ENCODE measurements around the gene CC2D2A. TPM values are rescaled to one million over a fixed set of nuclear protein-coding genes. Genes with fewer than 3 reads are reported as not detected.

CC2D2A gene
- total RNA-seq, 1 experiment from 2014 or later = 11.8 TPM

DNA sequence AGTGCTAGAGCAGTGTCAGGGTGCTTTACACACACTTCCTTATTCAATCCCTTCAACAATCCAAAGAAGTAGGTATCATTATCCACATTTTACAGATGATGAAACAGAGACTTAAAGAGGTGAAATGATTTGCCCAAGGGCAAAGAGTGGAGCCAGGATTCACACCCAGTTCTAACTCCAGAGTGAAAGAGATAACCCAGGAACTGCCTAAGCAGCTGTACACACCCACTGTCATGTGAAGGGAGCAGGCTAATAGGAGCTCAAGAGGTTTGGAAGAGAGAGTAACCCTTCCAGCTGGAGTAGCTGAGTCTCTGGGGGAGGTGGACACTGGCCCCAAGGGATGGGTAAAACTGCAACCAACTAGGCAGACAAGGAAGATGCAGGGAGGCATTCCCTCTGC is 92.9 kb downstream of the CC2D2A start:
- BruUV-seq (replicated peaks) = no TSS peak

DNA sequence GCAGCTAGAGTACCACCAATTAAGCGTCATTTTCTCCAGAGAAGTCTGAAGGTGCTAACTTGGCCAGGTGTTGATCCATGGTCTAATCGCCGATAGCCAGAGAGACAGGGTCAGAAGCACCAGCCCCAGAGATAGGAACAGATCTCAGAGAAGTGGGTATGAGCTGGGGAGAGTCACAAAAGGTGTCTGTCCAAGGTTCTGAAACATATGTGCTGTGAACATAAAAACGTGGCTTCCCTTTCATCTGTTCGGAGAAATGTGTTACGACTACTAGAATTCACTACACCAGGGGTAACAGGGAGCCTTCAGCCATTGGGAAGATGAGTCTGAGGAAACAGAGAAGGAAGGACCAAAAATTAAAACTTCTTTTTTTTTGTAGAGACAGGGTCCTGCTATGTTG is 94.2 kb downstream of the CC2D2A start:
- CTCF ChIA-PET = no interaction called here

More for the DNA sequence above, 92.9 kb downstream of the CC2D2A start:
- intact Hi-C loops (cut with micrococcal nuclease; ENCODE audit: unreplicated experiment) = no loop called here
- peaks cover 8% of the 10 kb centered on the region for H3K4me1 Mint-ChIP-seq (ENCODE audit: low read depth, unreplicated experiment)
- DNase-seq = no peak
- no peaks in the 10 kb centered on the region for H3K9me3 Mint-ChIP-seq (ENCODE audit: low read depth, unreplicated experiment)
- CTCF ChIA-PET = no interaction called here
- no peak overlapping the region for H3K4me3 Mint-ChIP-seq (ENCODE audit: low read depth, unreplicated experiment)
- H3K36me3 Mint-ChIP-seq (ENCODE audit: insufficient read depth, unreplicated experiment) = peaks cover 5% of the 10 kb centered on the region
- no peak overlapping the region for H3K27ac Mint-ChIP-seq (ENCODE audit: unreplicated experiment)
- TF ChIP-seq, protein P1, sequence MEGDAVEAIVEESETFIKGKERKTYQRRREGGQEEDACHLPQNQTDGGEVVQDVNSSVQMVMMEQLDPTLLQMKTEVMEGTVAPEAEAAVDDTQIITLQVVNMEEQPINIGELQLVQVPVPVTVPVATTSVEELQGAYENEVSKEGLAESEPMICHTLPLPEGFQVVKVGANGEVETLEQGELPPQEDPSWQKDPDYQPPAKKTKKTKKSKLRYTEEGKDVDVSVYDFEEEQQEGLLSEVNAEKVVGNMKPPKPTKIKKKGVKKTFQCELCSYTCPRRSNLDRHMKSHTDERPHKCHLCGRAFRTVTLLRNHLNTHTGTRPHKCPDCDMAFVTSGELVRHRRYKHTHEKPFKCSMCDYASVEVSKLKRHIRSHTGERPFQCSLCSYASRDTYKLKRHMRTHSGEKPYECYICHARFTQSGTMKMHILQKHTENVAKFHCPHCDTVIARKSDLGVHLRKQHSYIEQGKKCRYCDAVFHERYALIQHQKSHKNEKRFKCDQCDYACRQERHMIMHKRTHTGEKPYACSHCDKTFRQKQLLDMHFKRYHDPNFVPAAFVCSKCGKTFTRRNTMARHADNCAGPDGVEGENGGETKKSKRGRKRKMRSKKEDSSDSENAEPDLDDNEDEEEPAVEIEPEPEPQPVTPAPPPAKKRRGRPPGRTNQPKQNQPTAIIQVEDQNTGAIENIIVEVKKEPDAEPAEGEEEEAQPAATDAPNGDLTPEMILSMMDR (IDR thresholded peaks at IDR 0.05; ENCODE audit: unreplicated experiment) = no peak
- H3K27me3 Mint-ChIP-seq (ENCODE audit: unreplicated experiment) = no peaks in the 10 kb centered on the region

DNA sequence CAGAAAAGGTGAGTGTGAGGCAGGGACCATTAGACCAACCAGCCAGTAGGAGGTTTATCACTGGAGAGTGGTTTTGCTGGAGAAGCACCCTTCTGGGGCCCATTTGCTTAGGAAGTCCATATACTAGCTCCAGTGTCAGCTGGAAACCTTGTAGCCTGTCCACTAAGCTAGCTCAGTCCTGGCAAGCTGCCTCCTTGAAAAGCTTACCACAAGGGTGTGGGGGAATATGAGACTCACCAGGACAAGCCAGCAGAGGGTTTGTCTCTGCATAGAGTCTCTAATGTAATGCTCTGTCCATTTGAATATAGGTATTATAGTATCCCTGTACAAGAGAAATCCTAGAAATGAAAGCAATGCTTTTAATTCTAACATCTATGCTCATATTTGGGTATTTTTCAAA is 99.1 kb downstream of the CC2D2A start:
- intact Hi-C loops (cut with micrococcal nuclease; ENCODE audit: unreplicated experiment) = no loop called here
- TF ChIP-seq, protein P1 (IDR thresholded peaks at IDR 0.05; ENCODE audit: unreplicated experiment) = no peak
- H3K36me3 Mint-ChIP-seq (ENCODE audit: insufficient read depth, unreplicated experiment) = peaks cover 10% of the 10 kb centered on the region
- H3K4me1 Mint-ChIP-seq (ENCODE audit: low read depth, unreplicated experiment) = no peaks in the 10 kb centered on the region
- no peaks in the 10 kb centered on the region for H3K9me3 Mint-ChIP-seq (ENCODE audit: low read depth, unreplicated experiment)
- no peak overlapping the region for H3K4me3 Mint-ChIP-seq (ENCODE audit: low read depth, unreplicated experiment)
- no TSS peak for BruUV-seq (replicated peaks)
- CTCF ChIA-PET = no interaction called here
- no peak for DNase-seq
- H3K27me3 Mint-ChIP-seq (ENCODE audit: unreplicated experiment) = no peaks in the 10 kb centered on the region
- no peak overlapping the region for H3K27ac Mint-ChIP-seq (ENCODE audit: unreplicated experiment)

More for the DNA sequence above, 94.2 kb downstream of the CC2D2A start:
- Mint-ChIP-seq H3K36me3 (ENCODE audit: insufficient read depth, unreplicated experiment) (peaks cover 10% of the 10 kb centered on the region), H3K4me3 (ENCODE audit: low read depth, unreplicated experiment) (no peak overlapping the region), H3K9me3 (ENCODE audit: low read depth, unreplicated experiment) (no peaks in the 10 kb centered on the region), H3K4me1 (ENCODE audit: low read depth, unreplicated experiment) (no peaks in the 10 kb centered on the region), H3K27ac (ENCODE audit: unreplicated experiment) (no peak overlapping the region), H3K27me3 (ENCODE audit: unreplicated experiment) (no peaks in the 10 kb centered on the region)
- TF ChIP-seq, protein P1 (IDR thresholded peaks at IDR 0.05; ENCODE audit: unreplicated experiment) = no peak
- no peak for DNase-seq
- intact Hi-C loops (cut with micrococcal nuclease; ENCODE audit: unreplicated experiment) = no loop called here
- BruUV-seq (replicated peaks) = no TSS peak

DNA sequence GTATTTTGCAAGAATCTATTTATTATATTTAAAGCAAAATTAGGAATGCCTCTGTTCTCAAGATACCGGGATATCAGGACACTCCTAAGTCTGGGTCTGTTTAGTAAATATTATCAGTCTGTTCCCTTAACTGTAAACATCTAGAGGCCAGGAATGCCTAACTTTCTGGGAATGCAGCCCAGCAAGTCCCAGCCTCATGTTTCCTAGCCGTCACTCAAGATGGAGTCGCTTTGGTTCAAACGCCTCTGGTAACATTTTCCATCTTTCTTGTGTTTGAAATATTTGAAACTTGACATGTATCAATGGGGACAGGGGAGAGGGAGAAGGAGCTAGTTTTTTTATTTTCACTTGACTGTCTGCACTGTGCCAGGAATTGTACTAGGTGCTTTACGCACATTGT is 100.1 kb downstream of the CC2D2A start:
- intact Hi-C loops (cut with micrococcal nuclease; ENCODE audit: unreplicated experiment) = no loop called here
- no peak for DNase-seq
- Mint-ChIP-seq H3K27ac (ENCODE audit: unreplicated experiment) (no peak overlapping the region), H3K4me1 (ENCODE audit: low read depth, unreplicated experiment) (no peaks in the 10 kb centered on the region), H3K9me3 (ENCODE audit: low read depth, unreplicated experiment) (no peaks in the 10 kb centered on the region), H3K4me3 (ENCODE audit: low read depth, unreplicated experiment) (no peak overlapping the region), H3K36me3 (ENCODE audit: insufficient read depth, unreplicated experiment) (peaks cover 10% of the 10 kb centered on the region), H3K27me3 (ENCODE audit: unreplicated experiment) (no peaks in the 10 kb centered on the region)
- TF ChIP-seq, protein P1 (IDR thresholded peaks at IDR 0.05; ENCODE audit: unreplicated experiment) = no peak
- CTCF ChIA-PET = no interaction called here
- BruUV-seq (replicated peaks) = no TSS peak

All from Calu3 (cell line).